Adrenal gland (tissue), 12 donors: ENCODE measurements around the gene SCN11A. TPM values are rescaled to one million over a fixed set of nuclear protein-coding genes. Genes with fewer than 3 reads are reported as not detected.

ENCODE experiments used
- DNase-seq, 7 donors: peaks; one replicate each; pipeline ENCODE4 v3.0.0-alpha.2; 2019 to 2020
- H3K27ac ChIP-seq, 5 donors: fragments of 200-600 bp; sonication (generic) in 4 of 5; 1 replicate in 3 of 5; 2 replicates in 2 of 5; pipeline versions ENCODE4 v1.5.1 to v1.8.0; 2016 to 2020; ENCODE audit warnings: mild to moderate bottlenecking in 1 of 5
- H3K27me3 ChIP-seq: fragments of 200-600 bp; 2 replicates; pipeline ENCODE4 v1.8.0; 2021
- H3K36me3 ChIP-seq, 2 donors: fragments of 200-600 bp; replicated peaks in 1 of 2; 1 replicate in 1 of 2; 2 replicates in 1 of 2; pipeline versions ENCODE4 v1.5.1 to v1.8.0; 2018 to 2022
- H3K4me1 ChIP-seq, 2 donors: fragments of 200-600 bp; replicated peaks in 1 of 2; 1 replicate in 1 of 2; 2 replicates in 1 of 2; pipeline versions ENCODE4 v1.5.1 to v1.8.0; 2018 to 2021
- H3K4me3 ChIP-seq, 4 donors: fragments of 200-600 bp; sonication (generic) in 3 of 4; one replicate each; pipeline ENCODE4 v1.5.1; 2016 to 2018
- H3K9me3 ChIP-seq, 3 donors: fragments of 200-600 bp; sonication (generic) in 1 of 3; replicated peaks in 1 of 3; 1 replicate in 2 of 3; 2 replicates in 1 of 3; pipeline versions ENCODE4 v1.5.1 to v1.8.0; 2016 to 2021
- CTCF ChIP-seq, 6 experiments: fragments of 450-650 bp in 4 of 6; fragments of 200-600 bp in 2 of 6; sonication (generic) in 1 of 6; IDR thresholded peaks; 1 replicate in 5 of 6; 2 replicates in 1 of 6; pipeline versions ENCODE4 v1.5.1 to v1.8.0; 2016 to 2021; ENCODE audit warnings: antibody characterized with exemption in 6 of 6, mild to moderate bottlenecking in 2 of 6, moderate library complexity in 1 of 6
- POLR2A ChIP-seq, 2 donors: fragments of 450-650 bp; IDR thresholded peaks; one replicate each; pipeline ENCODE4 v1.6.1; 2017; ENCODE audit warnings: antibody characterized with exemption in 2 of 2, mild to moderate bottlenecking in 2 of 2, moderate library complexity in 1 of 2
- WGBS, 4 donors: extraction: QIAGEN DNeasy Blood & Tissue Kit in 2 of 4; methylation state at CpG; one replicate each; pipeline versions ENCODE4 v1.1.5 to v1.1.7; 2013 to 2017; 5-methylcytosine and 5-hydroxymethylcytosine counted together
- intact Hi-C, 2 donors: fragments of 100-400 bp; cut with DNase I; formaldehyde crosslinking; loops; one replicate each; pipeline versions ENCODE4 v1.14.1 to v1.15.0; 2022 to 2023
- polyA plus RNA-seq, 3 donors: library from polyadenylated mRNA; stranded (reverse); fragments of 200-250 nt in 2 of 3; fragments of 350-450 nt in 1 of 3; fragmentation: Illumina TruSeq in 1 of 3; extraction: RNeasy Lipid Tissue Mini Kit (QIAGEN cat#74804) in 1 of 3; gene quantifications; one replicate each; pipeline ENCODE4 v1.2.3, GENCODE V29; 2013 to 2014
- total RNA-seq, 9 donors: library from RNA; depleted of rRNA in 4 of 9; stranded (reverse); fragments of >200 nt in 4 of 9; fragments of 120-200 nt in 1 of 9; fragmentation: NEBNext Ultra II Directional in 1 of 9; extraction: Animal tissue kit (Norgen Biotek cat#: 25700) in 1 of 9; gene quantifications; one replicate each; pipeline versions ENCODE4 v1.1.0 to v1.2.4, GENCODE V29; 2013 to 2023
- donor health status: healthy with polysubstance abuse.
- donor health status: Bipolar disorder and iron deficiency.
- donor health status: DM: yes; HTN: yes; CAD: no.
- donor health status: DM: no; HTN: no; CAD: no.
- donor health status: DM: no; HTN: no; CAD: no.
- donor health status: DM: yes; HTN: yes; CAD: no.

The SCN11A gene
- total and polyA plus RNA-seq, 12 donors, result 0.10 to 0.50 (median 0.18) TPM; not detected in 1

GRCh38 chr3:39022286-39022630 is 29.5 kb downstream of the SCN11A start:
- DNase-seq, result no peak
- H3K27ac ChIP-seq, result no peak overlapping the region
- H3K4me3 ChIP-seq, result no peak overlapping the region
- intact Hi-C loops, result no loop called here
- no peak for TF ChIP-seq CTCF (IDR thresholded peaks at IDR 0.05)
- TF ChIP-seq POLR2A (IDR thresholded peaks at IDR 0.05), result no peak
- H3K36me3 ChIP-seq, result no peaks in the 10 kb centered on the region
- H3K9me3 ChIP-seq, result no peaks in the 10 kb centered on the region
- H3K27me3 ChIP-seq, result no peaks in the 10 kb centered on the region
- H3K4me1 ChIP-seq, result peaks cover 7 to 17% of the 10 kb centered on the region in 2 donors

- intact Hi-C loops, result no loop called here
- H3K27ac ChIP-seq, result no peak overlapping the region
- WGBS, 4 donors, result 76 to 94% (median 89%) methylated on average over 4 of the region's 4 CpGs
Measured at GRCh38 chr3:39021465-39022285, 30.1 kb downstream of the SCN11A start.

GRCh38 chr3:39021029-39021428 is 30.7 kb downstream of the SCN11A start:
- TF ChIP-seq POLR2A (IDR thresholded peaks at IDR 0.05), result no peak
- no peak for TF ChIP-seq CTCF (IDR thresholded peaks at IDR 0.05)
- peaks cover 7 to 14% of the 10 kb centered on the region in 2 donors for H3K4me1 ChIP-seq
- H3K4me3 ChIP-seq, result no peak overlapping the region
- 94 to 100% (median 97%) methylated on average over 1 of the region's 1 CpG for WGBS, 4 donors
- no peaks in the 10 kb centered on the region for H3K9me3 ChIP-seq
- H3K36me3 ChIP-seq, result no peaks in the 10 kb centered on the region
- intact Hi-C loops, result no loop called here
- no peaks in the 10 kb centered on the region for H3K27me3 ChIP-seq
- no peak overlapping the region for H3K27ac ChIP-seq
- no peak for DNase-seq

More at GRCh38 chr3:39021465-39022285, 30.1 kb downstream of the SCN11A start:
- no peaks in the 10 kb centered on the region for H3K27me3 ChIP-seq
- TF ChIP-seq CTCF (IDR thresholded peaks at IDR 0.05), result no peak
- no peak for TF ChIP-seq POLR2A (IDR thresholded peaks at IDR 0.05)
- peaks cover 7 to 17% of the 10 kb centered on the region in 2 donors for H3K4me1 ChIP-seq
- H3K4me3 ChIP-seq, result no peak overlapping the region
- no peaks in the 10 kb centered on the region for H3K9me3 ChIP-seq
- DNase-seq, result no peak
- H3K36me3 ChIP-seq, result no peaks in the 10 kb centered on the region

- Histone ChIP-seq H3K4me3 (no peak overlapping the region), H3K9me3 (no peaks in the 10 kb centered on the region), H3K27me3 (no peaks in the 10 kb centered on the region), H3K4me1 (no peaks in the 10 kb centered on the region), H3K27ac (no peak overlapping the region), H3K36me3 (no peaks in the 10 kb centered on the region)
- intact Hi-C loops, result no loop called here
- 86 to 94% (median 92%) methylated on average over 2 of the region's 2 CpGs for WGBS, 4 donors
- TF ChIP-seq CTCF (IDR thresholded peaks at IDR 0.05) (no peak), POLR2A (IDR thresholded peaks at IDR 0.05) (no peak)
- no peak for DNase-seq
Measured at GRCh38 chr3:39019299-39019698, 32.4 kb downstream of the SCN11A start.
